Measurements from ENCODE around the gene HSD17B4.

GRCh38 chr5:119454171-119454570, 1.9 kb downstream of the HSD17B4 start:
- TF ChIP-seq CTCF (IDR thresholded peaks at IDR 0.05) (no peak), POLR2A (IDR thresholded peaks at IDR 0.05) (no peak)

Measured in Peyer's patch (tissue), 4 donors.